Dendritic cell treated with granulocyte-macrophage colony-stimulating factor and Interleukin-4, amounts not matched to agents 40 ng/mL and 50 ng/mL, for 4 days (primary cell): ENCODE measurements around the gene VSIG10L2.

Source experiments
- H3K27ac Mint-ChIP-seq: one replicate; pipeline ENCODE4 v1.8.0; 2022; ENCODE audit warnings: mild to moderate bottlenecking, mixed read lengths
- H3K27me3 Mint-ChIP-seq: one replicate; pipeline ENCODE4 v1.8.0; 2022; ENCODE audit warnings: mild to moderate bottlenecking, mixed read lengths
- H3K36me3 Mint-ChIP-seq: one replicate; pipeline ENCODE4 v1.8.0; 2022; ENCODE audit warnings: low read depth, mixed read lengths
- H3K4me1 Mint-ChIP-seq: one replicate; pipeline ENCODE4 v1.8.0; 2022; ENCODE audit warnings: low read depth, mixed read lengths
- H3K4me3 Mint-ChIP-seq: one replicate; pipeline ENCODE4 v1.8.0; 2022; ENCODE audit warnings: mild to moderate bottlenecking, moderate library complexity, mixed read lengths
- H3K9me3 Mint-ChIP-seq: one replicate; pipeline ENCODE4 v1.8.0; 2022; ENCODE audit warnings: mixed read lengths
- intact Hi-C: fragments of 100-400 bp; cut with micrococcal nuclease; formaldehyde crosslinking; loops from one replicate; pipeline ENCODE4 v1.15.0; 2022

VSIG10L2 gene

DNA sequence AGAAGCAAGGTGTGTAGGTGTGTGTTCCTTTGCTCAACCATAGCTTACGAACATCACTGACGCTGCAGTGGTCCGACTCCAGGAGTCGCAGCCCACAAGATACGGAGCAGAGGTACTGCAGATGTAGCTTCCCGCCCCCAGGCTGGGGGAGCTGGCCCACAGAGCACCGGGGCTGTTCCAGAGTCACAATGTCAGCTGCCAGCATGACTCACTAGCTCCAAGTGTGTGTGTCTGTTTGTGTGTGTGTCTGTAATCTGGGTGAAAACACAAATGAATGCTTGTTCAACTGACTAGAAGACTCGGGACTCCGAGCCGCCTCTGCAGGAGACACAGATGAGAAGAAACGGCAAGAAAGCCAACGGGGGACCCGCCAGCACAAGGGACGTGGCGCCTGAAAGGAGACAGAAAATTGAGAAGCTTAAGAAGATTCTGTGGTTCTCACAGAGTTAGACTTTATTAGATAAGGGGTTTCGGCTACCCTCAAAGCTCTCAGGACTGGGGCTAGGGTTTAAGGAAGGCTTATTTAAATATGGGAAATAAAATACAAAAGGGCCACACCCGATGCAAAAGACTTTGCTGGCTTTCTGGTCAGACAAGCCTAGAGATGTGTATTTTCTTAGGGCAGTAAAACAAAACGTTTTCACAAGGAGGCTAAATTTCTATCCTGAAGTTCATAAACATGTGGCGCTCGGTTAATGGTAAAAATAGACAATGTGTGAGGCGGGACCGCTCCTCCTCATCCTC is 10.7 kb downstream of the VSIG10L2 start:
- Mint-ChIP-seq H3K27me3 (no peaks in the 10 kb centered on the region), H3K36me3 (no peaks in the 10 kb centered on the region), H3K27ac (no peak overlapping the region), H3K4me3 (no peak overlapping the region), H3K4me1 (no peaks in the 10 kb centered on the region), H3K9me3 (no peaks in the 10 kb centered on the region)
- intact Hi-C loops = no loop called here

DNA sequence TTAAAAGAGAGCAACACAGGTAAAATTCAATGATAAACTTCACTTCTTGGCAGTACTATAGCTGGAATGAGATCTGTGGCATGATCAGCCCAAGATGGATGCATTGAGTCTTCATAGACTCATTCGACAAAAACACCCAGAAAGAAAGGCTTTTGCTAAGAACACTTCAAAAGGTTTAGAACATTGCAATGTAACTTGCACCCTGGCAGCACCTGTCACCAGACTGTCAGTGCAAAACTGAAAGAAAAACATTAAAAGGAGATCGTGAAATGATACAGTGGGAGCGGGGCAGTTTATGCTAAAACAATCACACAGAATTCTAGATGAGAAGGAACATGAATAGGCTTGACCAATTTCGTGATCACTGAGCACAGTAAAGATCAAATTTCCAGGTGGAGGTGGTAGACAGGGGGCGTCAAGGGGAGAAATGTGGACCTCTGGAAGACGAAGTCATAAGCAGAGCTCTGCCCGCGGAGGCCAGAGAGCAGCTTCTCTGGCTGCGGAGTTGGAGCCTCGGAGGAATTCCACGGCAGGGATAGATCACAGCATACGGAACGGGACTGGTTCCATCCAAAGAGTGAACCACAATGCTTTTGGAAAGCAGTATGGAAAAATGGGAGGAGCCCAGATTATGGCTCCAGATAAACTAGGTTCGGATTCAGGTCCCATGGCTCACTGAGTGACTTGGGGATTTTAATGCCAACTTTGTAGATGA is 11.9 kb downstream of the VSIG10L2 start:
- Mint-ChIP-seq H3K27me3 (no peaks in the 10 kb centered on the region), H3K4me1 (no peaks in the 10 kb centered on the region), H3K9me3 (peaks cover 7% of the 10 kb centered on the region), H3K36me3 (no peaks in the 10 kb centered on the region), H3K4me3 (no peak overlapping the region), H3K27ac (no peak overlapping the region)
- intact Hi-C loops = no loop called here

DNA sequence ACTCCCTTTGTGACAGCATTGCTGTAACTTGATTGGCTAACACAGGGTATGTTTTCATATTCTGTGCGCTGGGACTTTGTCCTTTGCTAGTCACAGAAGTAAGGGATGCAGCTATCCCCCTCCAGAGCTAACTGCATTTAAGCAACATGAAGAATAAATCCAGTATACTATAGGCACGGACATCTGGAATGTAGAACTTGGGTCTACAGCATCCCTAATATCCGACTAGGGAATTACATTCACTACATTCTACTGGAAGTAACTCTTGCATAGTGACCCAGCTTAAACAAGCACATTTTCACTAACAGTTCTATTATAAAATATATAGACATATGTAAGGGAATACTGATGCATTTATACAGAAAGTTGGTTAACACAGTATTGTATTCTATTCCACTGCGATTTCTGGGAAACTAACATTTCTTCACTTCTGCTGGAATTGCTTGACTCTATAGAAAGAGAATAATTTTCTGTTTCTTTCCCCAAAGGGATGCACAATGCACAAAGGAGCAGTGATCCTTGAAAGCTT is 13.1 kb downstream of the VSIG10L2 start:
- intact Hi-C loops = no loop called here
- Mint-ChIP-seq H3K9me3 (peaks cover 10% of the 10 kb centered on the region), H3K4me1 (no peaks in the 10 kb centered on the region), H3K4me3 (no peak overlapping the region), H3K36me3 (no peaks in the 10 kb centered on the region), H3K27ac (no peak overlapping the region), H3K27me3 (no peaks in the 10 kb centered on the region)

DNA sequence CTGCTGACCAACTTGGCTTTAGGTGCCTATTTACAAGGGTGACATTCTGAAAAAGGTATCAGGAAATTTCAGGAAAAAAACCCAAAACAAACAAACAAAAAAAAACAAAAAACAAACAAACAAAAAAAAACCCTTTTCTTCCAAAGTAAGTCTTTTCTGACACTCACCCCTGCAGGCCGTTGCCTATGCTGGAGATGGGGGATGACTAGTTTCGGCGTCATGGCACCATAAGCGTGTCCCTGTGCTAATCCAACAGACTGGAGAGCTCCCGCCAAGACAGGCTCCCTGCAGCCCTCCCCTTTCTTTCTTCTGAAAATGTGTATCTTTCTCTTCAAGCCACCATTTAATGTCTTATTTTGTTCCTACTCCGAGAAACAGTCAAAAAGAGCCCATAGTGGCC is 13.7 kb downstream of the VSIG10L2 start:
- H3K4me1 Mint-ChIP-seq = no peaks in the 10 kb centered on the region
- H3K36me3 Mint-ChIP-seq = no peaks in the 10 kb centered on the region
- H3K27me3 Mint-ChIP-seq = no peaks in the 10 kb centered on the region
- H3K9me3 Mint-ChIP-seq = peaks cover 10% of the 10 kb centered on the region
- no peak overlapping the region for H3K27ac Mint-ChIP-seq
- intact Hi-C loops = no loop called here
- no peak overlapping the region for H3K4me3 Mint-ChIP-seq

DNA sequence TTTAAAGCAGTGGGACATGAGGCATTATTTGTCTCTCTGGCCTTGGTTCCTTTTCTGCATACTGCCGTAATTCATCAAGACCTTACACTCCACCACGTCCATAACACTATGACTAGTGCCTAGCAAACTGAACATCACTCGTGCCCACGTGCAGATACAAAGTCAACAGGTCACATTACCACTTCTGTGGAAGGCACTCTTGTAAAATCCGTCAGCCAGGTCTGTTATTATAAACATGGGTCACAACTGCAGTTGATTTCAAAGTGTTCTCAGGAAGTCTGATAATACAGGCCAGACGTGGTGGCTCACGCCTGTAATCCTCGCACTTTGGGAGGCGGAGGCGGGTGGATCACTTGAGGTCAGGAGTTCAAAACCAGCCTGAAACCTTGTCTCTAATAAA is 14.1 kb downstream of the VSIG10L2 start:
- H3K4me3 Mint-ChIP-seq = no peak overlapping the region
- no peak overlapping the region for H3K27ac Mint-ChIP-seq
- H3K27me3 Mint-ChIP-seq = no peaks in the 10 kb centered on the region
- no peaks in the 10 kb centered on the region for H3K4me1 Mint-ChIP-seq
- H3K36me3 Mint-ChIP-seq = no peaks in the 10 kb centered on the region
- intact Hi-C loops = no loop called here
- H3K9me3 Mint-ChIP-seq = peaks cover 10% of the 10 kb centered on the region

DNA sequence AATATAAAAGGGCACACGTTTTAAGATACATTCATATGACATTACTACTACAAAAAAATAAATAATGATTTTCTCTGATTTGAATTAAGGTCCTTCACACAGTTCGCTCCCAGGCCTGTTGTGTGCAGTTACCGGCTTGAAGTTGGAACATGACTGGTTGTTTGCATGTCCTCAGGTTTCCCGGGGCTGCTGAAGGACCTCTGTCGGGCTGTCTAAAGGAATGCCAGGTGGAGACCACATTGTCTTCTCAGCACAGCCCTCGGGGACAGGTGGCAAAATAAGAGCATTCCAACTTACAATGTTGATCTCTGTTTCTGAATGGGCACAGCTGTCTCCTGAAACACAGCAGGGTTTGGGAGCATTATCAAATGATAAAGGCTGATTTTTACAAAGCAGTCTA is 14.9 kb downstream of the VSIG10L2 start:
- Mint-ChIP-seq H3K36me3 (no peaks in the 10 kb centered on the region), H3K27ac (no peak overlapping the region), H3K9me3 (peaks cover 10% of the 10 kb centered on the region), H3K4me3 (no peak overlapping the region), H3K4me1 (no peaks in the 10 kb centered on the region), H3K27me3 (no peaks in the 10 kb centered on the region)
- intact Hi-C loops = no loop called here

DNA sequence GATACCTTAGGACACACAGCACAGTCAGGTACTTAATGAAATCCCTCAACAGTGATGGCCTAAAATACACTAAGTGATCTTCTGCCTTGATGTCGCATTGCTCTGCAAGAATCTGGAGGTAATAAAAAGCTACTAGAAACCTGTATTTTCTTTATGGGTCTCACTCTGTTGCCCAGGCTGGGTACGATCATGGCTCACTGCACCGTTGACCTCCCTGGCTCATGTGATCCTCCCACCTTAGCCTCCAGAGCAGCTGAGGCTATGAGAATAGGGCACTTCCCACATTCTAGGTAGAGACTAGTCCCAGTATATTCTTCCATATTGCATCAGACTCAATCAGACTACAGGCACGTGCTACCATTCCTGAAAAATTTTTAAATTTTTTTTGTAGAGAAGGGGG is 21.7 kb downstream of the VSIG10L2 start:
- Mint-ChIP-seq H3K27ac (no peak overlapping the region), H3K4me1 (no peaks in the 10 kb centered on the region), H3K4me3 (no peak overlapping the region), H3K36me3 (no peaks in the 10 kb centered on the region), H3K9me3 (peaks cover 5% of the 10 kb centered on the region), H3K27me3 (peaks cover 8% of the 10 kb centered on the region)
- intact Hi-C loops = no loop called here

DNA sequence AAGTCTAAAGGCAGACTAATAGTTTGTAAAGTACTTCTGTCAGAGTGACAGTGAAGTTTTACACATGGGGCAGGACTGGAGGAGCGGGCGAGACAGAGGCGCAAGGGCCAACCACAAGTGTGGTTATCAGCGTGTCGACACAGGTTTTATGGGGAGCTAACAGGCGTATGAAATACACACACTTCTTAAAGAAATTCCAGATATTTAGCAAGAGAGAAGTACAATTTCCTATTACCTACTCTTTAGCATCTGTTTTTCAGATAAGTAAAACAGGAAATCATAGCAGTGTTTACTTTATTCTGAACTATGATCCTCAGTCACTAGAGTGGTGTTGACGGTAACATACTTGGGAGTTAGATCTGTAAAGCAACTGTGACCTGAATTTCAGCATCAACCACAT is 22.5 kb downstream of the VSIG10L2 start:
- H3K4me1 Mint-ChIP-seq = no peaks in the 10 kb centered on the region
- H3K36me3 Mint-ChIP-seq = no peaks in the 10 kb centered on the region
- H3K4me3 Mint-ChIP-seq = no peak overlapping the region
- intact Hi-C loops = no loop called here
- H3K27me3 Mint-ChIP-seq = peaks cover 8% of the 10 kb centered on the region
- H3K9me3 Mint-ChIP-seq = no peaks in the 10 kb centered on the region
- no peak overlapping the region for H3K27ac Mint-ChIP-seq

DNA sequence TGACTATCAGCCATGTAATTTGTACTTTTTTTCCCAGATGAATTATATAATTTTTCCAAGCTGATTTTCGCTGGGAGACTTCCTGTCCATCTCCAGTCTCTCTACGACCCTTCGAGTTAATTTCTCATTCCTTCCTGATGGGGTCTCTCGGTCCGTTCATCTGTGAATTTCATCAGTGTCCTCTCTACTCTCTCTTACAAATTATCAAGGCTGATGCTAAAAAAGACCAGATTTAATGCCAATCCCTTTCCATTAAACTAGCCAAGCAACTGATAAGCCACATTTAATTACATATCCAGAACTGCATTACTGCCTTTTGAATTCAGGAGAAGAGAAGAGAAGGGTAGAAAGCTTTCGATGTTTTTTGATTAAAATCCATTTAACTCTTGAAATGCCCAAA is 25.8 kb downstream of the VSIG10L2 start:
- Mint-ChIP-seq H3K36me3 (no peaks in the 10 kb centered on the region), H3K4me3 (no peak overlapping the region), H3K4me1 (no peaks in the 10 kb centered on the region), H3K27me3 (peaks cover 6% of the 10 kb centered on the region), H3K9me3 (no peaks in the 10 kb centered on the region), H3K27ac (no peak overlapping the region)
- intact Hi-C loops = no loop called here

DNA sequence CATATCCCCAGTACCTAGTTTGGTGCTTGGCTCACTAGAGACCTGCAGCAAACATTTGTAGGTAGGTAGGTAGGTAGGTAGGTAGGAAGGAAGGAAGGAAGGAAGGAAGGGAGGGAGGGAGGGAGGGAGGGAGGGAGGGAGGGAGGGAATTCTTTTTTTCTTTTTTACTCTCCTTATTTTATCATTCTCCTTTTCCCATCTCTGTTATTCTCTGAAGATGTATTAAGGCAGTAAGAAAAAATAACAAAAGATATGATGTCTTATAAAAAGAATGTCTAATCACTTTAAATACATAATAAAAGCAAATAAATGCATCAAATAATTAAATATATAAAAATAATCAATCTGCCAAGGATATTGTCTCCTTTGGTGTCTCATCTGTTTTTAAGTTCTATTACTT is 28.4 kb downstream of the VSIG10L2 start:
- Mint-ChIP-seq H3K27me3 (peaks cover 3% of the 10 kb centered on the region), H3K4me1 (no peaks in the 10 kb centered on the region), H3K4me3 (no peak overlapping the region), H3K36me3 (no peaks in the 10 kb centered on the region), H3K27ac (no peak overlapping the region), H3K9me3 (no peaks in the 10 kb centered on the region)
- intact Hi-C loops = no loop called here

DNA sequence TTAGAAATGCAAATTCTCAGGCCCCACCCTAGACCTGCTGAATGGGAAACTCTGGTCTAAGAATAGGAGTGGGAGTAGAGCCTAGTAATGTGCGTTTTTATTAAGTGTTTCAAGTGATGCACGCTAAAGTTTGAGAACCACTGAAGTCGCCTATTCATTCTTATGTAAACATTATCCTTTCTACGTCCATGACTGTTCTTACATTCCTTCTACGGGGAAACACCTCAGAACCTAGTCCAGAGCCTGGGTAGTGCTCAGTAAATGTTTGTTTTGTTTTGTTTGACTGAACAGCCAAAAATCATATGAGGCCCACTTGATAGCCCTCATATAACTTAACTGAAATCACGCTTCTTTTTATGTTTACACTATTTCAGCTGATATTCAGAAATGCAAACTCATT is 29.8 kb downstream of the VSIG10L2 start:
- H3K4me3 Mint-ChIP-seq = no peak overlapping the region
- intact Hi-C loops = no loop called here
- H3K9me3 Mint-ChIP-seq = no peaks in the 10 kb centered on the region
- peaks cover 2% of the 10 kb centered on the region for H3K27me3 Mint-ChIP-seq
- no peaks in the 10 kb centered on the region for H3K36me3 Mint-ChIP-seq
- no peaks in the 10 kb centered on the region for H3K4me1 Mint-ChIP-seq
- H3K27ac Mint-ChIP-seq = no peak overlapping the region

DNA sequence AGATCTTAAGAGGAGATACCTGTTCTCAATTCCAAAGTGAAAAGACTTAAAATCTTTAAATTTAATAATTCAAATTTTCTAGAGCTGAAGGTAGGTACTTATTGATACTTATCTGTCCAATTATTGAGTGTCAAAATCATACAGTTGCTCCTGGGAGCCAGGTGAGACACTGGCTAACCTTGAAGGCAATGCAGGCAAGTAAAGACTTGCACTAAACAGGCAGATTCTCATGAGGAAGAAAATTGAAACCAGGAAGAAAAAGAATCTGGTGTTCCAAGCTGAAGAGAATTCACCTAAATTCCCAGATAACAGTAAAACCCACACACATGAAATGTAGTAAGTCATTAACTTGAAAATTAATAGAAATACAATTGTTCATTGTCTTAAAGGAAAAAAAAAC is 30.3 kb downstream of the VSIG10L2 start:
- Mint-ChIP-seq H3K27ac (no peak overlapping the region), H3K4me1 (no peaks in the 10 kb centered on the region), H3K27me3 (peaks cover 2% of the 10 kb centered on the region), H3K36me3 (no peaks in the 10 kb centered on the region), H3K4me3 (no peak overlapping the region), H3K9me3 (no peaks in the 10 kb centered on the region)
- intact Hi-C loops = no loop called here

DNA sequence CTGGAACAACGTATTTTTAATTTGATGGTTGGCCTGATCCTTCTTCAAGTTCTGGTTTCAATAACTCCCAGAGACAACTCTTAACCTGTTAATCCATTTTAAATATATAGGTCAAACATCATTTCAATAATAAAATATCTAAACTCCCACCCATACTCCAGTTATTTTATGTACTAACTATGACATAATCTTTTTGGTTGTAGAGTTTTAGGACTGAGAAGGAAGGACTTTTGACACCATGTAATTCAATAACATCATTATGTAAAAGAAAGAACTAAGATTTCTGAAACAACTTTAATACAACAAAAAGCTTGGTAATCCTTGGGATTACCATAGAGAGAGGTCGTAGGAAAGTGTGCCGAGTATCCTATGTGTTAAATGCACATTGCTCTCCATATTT is 31.5 kb downstream of the VSIG10L2 start:
- no peaks in the 10 kb centered on the region for H3K36me3 Mint-ChIP-seq
- no peak overlapping the region for H3K4me3 Mint-ChIP-seq
- H3K27me3 Mint-ChIP-seq = no peaks in the 10 kb centered on the region
- no peak overlapping the region for H3K27ac Mint-ChIP-seq
- intact Hi-C loops = no loop called here
- H3K9me3 Mint-ChIP-seq = no peaks in the 10 kb centered on the region
- H3K4me1 Mint-ChIP-seq = no peaks in the 10 kb centered on the region

DNA sequence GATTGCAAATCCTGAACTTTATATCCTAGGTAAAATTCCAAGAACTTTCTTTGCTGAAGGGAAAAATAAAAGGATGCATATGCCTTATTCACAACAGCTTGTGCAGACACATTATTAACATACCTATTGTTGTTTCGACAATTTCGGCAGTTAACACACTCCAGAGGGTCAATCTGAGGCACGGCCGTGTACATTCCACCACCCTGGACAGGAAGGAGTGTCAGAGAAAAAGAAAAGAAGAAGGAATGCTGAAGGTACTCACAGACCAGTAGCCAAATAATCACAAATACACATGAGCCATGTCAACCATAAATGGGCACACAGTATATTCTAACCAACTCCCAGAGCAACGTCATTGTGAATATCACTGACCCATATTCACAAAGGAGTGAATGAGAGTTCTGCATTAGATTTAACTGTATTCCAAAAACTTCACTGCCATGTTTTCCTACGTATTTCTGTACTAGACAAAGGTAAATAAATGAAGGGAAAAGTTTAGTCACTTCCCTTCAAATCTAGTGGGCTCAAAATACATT is 32.4 kb downstream of the VSIG10L2 start:
- intact Hi-C loops = no loop called here
- H3K4me1 Mint-ChIP-seq = peaks cover 9% of the 10 kb centered on the region
- no peaks in the 10 kb centered on the region for H3K27me3 Mint-ChIP-seq
- no peaks in the 10 kb centered on the region for H3K36me3 Mint-ChIP-seq
- no peak overlapping the region for H3K4me3 Mint-ChIP-seq
- H3K27ac Mint-ChIP-seq = no peak overlapping the region
- no peaks in the 10 kb centered on the region for H3K9me3 Mint-ChIP-seq
